Natural killer cell (primary cell): ENCODE measurements around the gene MAN1A1. TPM values are rescaled to one million over a fixed set of nuclear protein-coding genes. Genes with fewer than 3 reads are reported as not detected.

Source experiments
- ATAC-seq, 3 donors: fragments of 150-1000 bp in 2 of 3; fragments of 200-7000 bp in 1 of 3; cut with Tn5 transposase; 1 replicate in 1 of 3; 2 replicates in 2 of 3; pipeline ENCODE4 v1.10.0; 2021; ENCODE audit warnings: mild to moderate bottlenecking in 2 of 3, moderate library complexity in 2 of 3
- DNase-seq, 2 donors: peaks; one replicate each; pipeline versions ENCODE4 v3.0.0 to v3.0.0-alpha.2; 2013 to 2021; ENCODE audit warnings: mixed read lengths in 1 of 2
- H3K27ac ChIP-seq: one replicate; pipeline ENCODE4 v1.5.1; 2013; ENCODE audit warnings: mild to moderate bottlenecking, low read length
- H3K27me3 ChIP-seq: one replicate; pipeline ENCODE4 v1.6.1; 2013; ENCODE audit warnings: low read length; ENCODE audit not compliant: control insufficient read depth, insufficient read depth
- H3K36me3 ChIP-seq: one replicate; pipeline ENCODE4 v1.6.1; 2013; ENCODE audit warnings: low read length; ENCODE audit not compliant: control insufficient read depth, insufficient read depth
- H3K4me1 ChIP-seq: one replicate; pipeline ENCODE4 v1.6.1; 2013; ENCODE audit warnings: low read length; ENCODE audit not compliant: control insufficient read depth, insufficient read depth
- H3K4me3 ChIP-seq: one replicate; pipeline ENCODE4 v1.5.1; 2013; ENCODE audit warnings: low read length
- H3K9me3 ChIP-seq: one replicate; pipeline ENCODE4 v1.6.1; 2013; ENCODE audit warnings: low read length; ENCODE audit not compliant: control insufficient read depth, insufficient read depth
- H3K27ac Mint-ChIP-seq, 2 donors: one replicate each; pipeline ENCODE4 v1.8.0; 2022; ENCODE audit warnings: mild to moderate bottlenecking in 2 of 2, mixed read lengths in 2 of 2, moderate library complexity in 1 of 2
- H3K27me3 Mint-ChIP-seq, 2 donors: one replicate each; pipeline ENCODE4 v1.8.0; 2022; ENCODE audit warnings: low read depth in 2 of 2, mixed read lengths in 2 of 2
- H3K36me3 Mint-ChIP-seq: one replicate; pipeline ENCODE4 v1.8.0; 2022; ENCODE audit warnings: mixed read lengths
- H3K4me1 Mint-ChIP-seq, 2 donors: one replicate each; pipeline ENCODE4 v1.8.0; 2022; ENCODE audit warnings: mixed read lengths in 2 of 2
- H3K4me3 Mint-ChIP-seq: one replicate; pipeline ENCODE4 v1.8.0; 2022; ENCODE audit warnings: mild to moderate bottlenecking, moderate library complexity, mixed read lengths
- H3K9me3 Mint-ChIP-seq, 2 donors: one replicate each; pipeline ENCODE4 v1.8.0; 2022; ENCODE audit warnings: mixed read lengths in 2 of 2
- CTCF ChIP-seq: fragments of 200-600 bp; IDR thresholded peaks from one replicate; pipeline ENCODE4 v1.8.0; 2022; ENCODE audit warnings: antibody characterized with exemption
- WGBS: methylation state at CpG from one replicate; pipeline ENCODE4 v1.1.7; 2013; ENCODE audit warnings: missing lambda C conversion rate; ENCODE audit not compliant: insufficient coverage; 5-methylcytosine and 5-hydroxymethylcytosine counted together
- intact Hi-C: fragments of 100-400 bp; cut with micrococcal nuclease; formaldehyde crosslinking; loops from one replicate; pipeline ENCODE4 v1.14.2; 2022
- total RNA-seq, 4 donors: library from RNA; stranded (reverse); fragments of 120-200 nt in 1 of 4; gene quantifications; one replicate each; pipeline versions ENCODE4 v1.2.3 to v1.2.4, GENCODE V29; 2013 to 2022

The MAN1A1 gene
- total RNA-seq, 3 donors from 2014 or later (not counting 1 experiment from before 2014, with no cell fraction given): 45.6 to 54.6 (median 53.6) TPM

DNA sequence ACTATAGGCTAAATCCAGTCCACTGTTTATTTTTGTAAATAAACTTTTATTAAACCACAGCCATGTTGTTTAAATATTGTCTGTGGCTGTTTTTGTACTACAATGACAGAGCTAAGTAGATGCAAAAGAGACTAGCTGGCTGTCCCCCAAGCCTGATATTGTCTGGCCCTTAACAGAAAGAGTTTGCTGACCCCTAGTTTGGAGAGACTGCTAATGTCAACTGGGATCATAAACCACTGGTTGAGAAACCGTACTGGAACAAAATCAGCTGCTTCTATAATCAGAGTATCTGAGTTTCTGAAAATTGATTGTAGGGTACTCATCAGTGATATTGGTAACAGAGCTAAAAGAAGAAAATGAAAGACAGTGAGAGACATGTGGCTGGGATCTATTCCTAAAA is 168.5 kb downstream of the MAN1A1 start:
- whole genome bisulfite sequencing: 100% methylated on average over 1 of the region's 1 CpG

GRCh38 chr6:119179842-119180241 is 169.7 kb downstream of the MAN1A1 start:
- ATAC-seq: peak in 1 of 3 donors; percentile 53
- H3K4me1 ChIP-seq: peaks cover 4% of the 10 kb centered on the region
- intact Hi-C loops: no loop called here
- peak overlapping the region; percentile 17 to 62 for H3K27ac Mint-ChIP-seq
- no peaks in the 10 kb centered on the region for H3K27me3 ChIP-seq
- no peaks in the 10 kb centered on the region for H3K9me3 ChIP-seq
- peaks cover 16 to 33% of the 10 kb centered on the region in 2 donors for H3K4me1 Mint-ChIP-seq
- no peaks in the 10 kb centered on the region for H3K9me3 Mint-ChIP-seq
- H3K27me3 Mint-ChIP-seq: no peaks in the 10 kb centered on the region
- no peak overlapping the region for H3K27ac ChIP-seq
- WGBS: no CpG with 5 or more reads among the region's 3 CpGs
- peak in 1 of 2 donors; percentile 28 for DNase-seq
- no peak for TF ChIP-seq CTCF
- H3K4me3 Mint-ChIP-seq: peak overlapping the region; percentile 25
- H3K4me3 ChIP-seq: no peak overlapping the region
- peaks cover 24% of the 10 kb centered on the region for H3K36me3 Mint-ChIP-seq
- H3K36me3 ChIP-seq: peaks cover 11% of the 10 kb centered on the region

More for the DNA sequence above, 168.5 kb downstream of the MAN1A1 start:
- H3K27me3 Mint-ChIP-seq: no peaks in the 10 kb centered on the region
- peaks cover 24% of the 10 kb centered on the region for H3K36me3 Mint-ChIP-seq
- Histone ChIP-seq H3K4me3 (no peak overlapping the region), H3K9me3 (no peaks in the 10 kb centered on the region), H3K27me3 (no peaks in the 10 kb centered on the region), H3K27ac (no peak overlapping the region), H3K4me1 (peaks cover 4% of the 10 kb centered on the region), H3K36me3 (peaks cover 14% of the 10 kb centered on the region)
- H3K4me3 Mint-ChIP-seq: no peak overlapping the region
- H3K27ac Mint-ChIP-seq: no peak overlapping the region
- peaks cover 17 to 33% of the 10 kb centered on the region in 2 donors for H3K4me1 Mint-ChIP-seq
- no peak for ATAC-seq
- intact Hi-C loops: no loop called here
- DNase-seq: no peak
- TF ChIP-seq CTCF: no peak
- no peaks in the 10 kb centered on the region for H3K9me3 Mint-ChIP-seq

GRCh38 chr6:119179062-119179461 is 170.5 kb downstream of the MAN1A1 start:
- H3K4me3 Mint-ChIP-seq: no peak overlapping the region
- Histone ChIP-seq H3K9me3 (no peaks in the 10 kb centered on the region), H3K27me3 (no peaks in the 10 kb centered on the region), H3K36me3 (peaks cover 6% of the 10 kb centered on the region), H3K4me3 (no peak overlapping the region), H3K4me1 (peaks cover 4% of the 10 kb centered on the region), H3K27ac (no peak overlapping the region)
- no CpG with 5 or more reads among the region's 1 CpG for WGBS
- peaks cover 16 to 33% of the 10 kb centered on the region in 2 donors for H3K4me1 Mint-ChIP-seq
- no peak for TF ChIP-seq CTCF
- H3K36me3 Mint-ChIP-seq: peaks cover 18% of the 10 kb centered on the region
- H3K27me3 Mint-ChIP-seq: no peaks in the 10 kb centered on the region
- DNase-seq (no peak), ATAC-seq (no peak)
- no peaks in the 10 kb centered on the region for H3K9me3 Mint-ChIP-seq
- intact Hi-C loops: no loop called here
- H3K27ac Mint-ChIP-seq: peak overlapping the region in 1 of 2 donors; percentile 62

GRCh38 chr6:119176445-119176844 is 173.1 kb downstream of the MAN1A1 start:
- WGBS: 94% methylated on average over 3 of the region's 3 CpGs
- peaks cover 21 to 32% of the 10 kb centered on the region in 2 donors for H3K4me1 Mint-ChIP-seq
- H3K36me3 Mint-ChIP-seq: peaks cover 6% of the 10 kb centered on the region

More at GRCh38 chr6:119176445-119176844, 173.1 kb downstream of the MAN1A1 start:
- ATAC-seq: no peak
- no peak overlapping the region for H3K27ac Mint-ChIP-seq
- TF ChIP-seq CTCF: no peak
- Histone ChIP-seq H3K4me3 (no peak overlapping the region), H3K27me3 (no peaks in the 10 kb centered on the region), H3K27ac (no peak overlapping the region), H3K36me3 (peaks cover 3% of the 10 kb centered on the region), H3K9me3 (no peaks in the 10 kb centered on the region), H3K4me1 (peaks cover 4% of the 10 kb centered on the region)
- H3K27me3 Mint-ChIP-seq: no peaks in the 10 kb centered on the region
- DNase-seq: no peak
- H3K9me3 Mint-ChIP-seq: no peaks in the 10 kb centered on the region
- no peak overlapping the region for H3K4me3 Mint-ChIP-seq
- intact Hi-C loops: no loop called here
